Keratinocyte (primary cell): Measurements from ENCODE around the gene SLC16A1. TPM values are rescaled to one million over a fixed set of nuclear protein-coding genes. Genes with fewer than 3 reads are reported as not detected.

Source experiments
- DNase-seq: peaks from one replicate; pipeline ENCODE4 v3.0.0-alpha.2; 2011; ENCODE audit warnings: low read depth, missing footprints, low spot score
- FAIRE-seq: peaks from 2 replicates; lab custom pipeline; 2011; peaks lifted over from hg19 to GRCh38; lab: Jason Lieb, UNC
- H2AFZ ChIP-seq: 2 replicates; pipeline ENCODE4 v1.6.0; 2012; ENCODE audit warnings: low read length, control low read depth, inconsistent platforms; ENCODE audit not compliant: control insufficient read depth
- H3K27ac ChIP-seq: 2 replicates; pipeline ENCODE4 v1.5.1; 2011; ENCODE audit warnings: low read length; ENCODE audit not compliant: control insufficient read depth, insufficient read depth
- H3K27me3 ChIP-seq: 3 replicates; pipeline ENCODE4 v1.6.0; 2011; ENCODE audit warnings: low read length; ENCODE audit not compliant: control insufficient read depth, insufficient read depth; ENCODE audit errors: extremely low read depth
- H3K36me3 ChIP-seq, 2 experiments: 2 replicates in 1 of 2; 3 replicates in 1 of 2; pipeline ENCODE4 v1.5.1; 2011; ENCODE audit warnings: low read length in 2 of 2, mild to moderate bottlenecking in 1 of 2; ENCODE audit not compliant: control insufficient read depth in 2 of 2, insufficient read depth in 2 of 2; ENCODE audit errors: extremely low read depth in 1 of 2
- H3K4me1 ChIP-seq: 3 replicates; pipeline ENCODE4 v1.5.1; 2011; ENCODE audit warnings: low read length; ENCODE audit not compliant: control insufficient read depth, insufficient read depth; ENCODE audit errors: extremely low read depth
- H3K4me2 ChIP-seq: 3 replicates; pipeline ENCODE4 v1.6.0; 2011; ENCODE audit warnings: low read depth, low read length; ENCODE audit not compliant: control insufficient read depth, insufficient read depth; ENCODE audit errors: extremely low read depth
- H3K4me3 ChIP-seq, 3 experiments: fragments of 200-600 bp in 1 of 3; sonication (generic) in 1 of 3; 2 replicates in 2 of 3; 3 replicates in 1 of 3; pipeline ENCODE4 v1.5.1; 2011 to 2016; ENCODE audit warnings: low read length in 3 of 3, mild to moderate bottlenecking in 3 of 3, control low read depth in 2 of 3, inconsistent platforms in 1 of 3, low read depth in 1 of 3, mixed read lengths in 1 of 3, mixed run types in 1 of 3, moderate library complexity in 1 of 3; ENCODE audit not compliant: control insufficient read depth in 2 of 3, insufficient read depth in 2 of 3; ENCODE audit errors: extremely low read depth in 1 of 3
- H3K79me2 ChIP-seq: 2 replicates; pipeline ENCODE4 v1.6.0; 2012; ENCODE audit warnings: low read length; ENCODE audit not compliant: control insufficient read depth, insufficient read depth
- H3K9ac ChIP-seq: 3 replicates; pipeline ENCODE4 v1.6.0; 2011; ENCODE audit warnings: low read length; ENCODE audit not compliant: control insufficient read depth, insufficient read depth; ENCODE audit errors: extremely low read depth
- H3K9me1 ChIP-seq: 3 replicates; pipeline ENCODE4 v1.6.0; 2011; ENCODE audit warnings: low read length; ENCODE audit not compliant: control insufficient read depth, insufficient read depth; ENCODE audit errors: extremely low read depth
- H3K9me3 ChIP-seq: 2 replicates; pipeline ENCODE4 v1.5.1; 2012; ENCODE audit warnings: low read depth, low read length; ENCODE audit not compliant: control insufficient read depth
- H4K20me1 ChIP-seq: 3 replicates; pipeline ENCODE4 v1.6.0; 2011; ENCODE audit warnings: low read length; ENCODE audit not compliant: control insufficient read depth, insufficient read depth; ENCODE audit errors: extremely low read depth
- CTCF ChIP-seq, 3 experiments: IDR thresholded peaks in 1 of 3; conservative IDR thresholded peaks in 1 of 3; optimal IDR thresholded peaks in 1 of 3; 2 replicates in 2 of 3; 3 replicates in 1 of 3; pipeline versions ENCODE3 to v1.5.1; 2011; ENCODE audit warnings: low read length in 3 of 3, mild to moderate bottlenecking in 3 of 3, moderate library complexity in 2 of 3, control low read depth in 1 of 3, inconsistent platforms in 1 of 3; ENCODE audit not compliant: insufficient read depth in 2 of 3; ENCODE audit errors: extremely low read depth in 1 of 3
- EZH2 ChIP-seq: IDR thresholded peaks from one replicate; pipeline ENCODE4 v1.6.1; 2012; ENCODE audit warnings: inconsistent platforms, mild to moderate bottlenecking, low read length, moderate library complexity
- dilution Hi-C: fragments of 300-500 bp; cut with MboI; formaldehyde crosslinking; loops from one replicate; pipeline ENCODE4 v1.7.0; 2020; ENCODE audit warnings: low sequenced_read_pairs; ENCODE audit not compliant: extremely low pct_ligation_motif_present
- polyA minus RNA-seq, 3 experiments: library from RNA; depleted of rRNA, polyadenylated mRNA; stranded (reverse); fragments of >200 nt; gene quantifications; 1 replicate in 1 of 3; 2 replicates in 1 of 3; 3 replicates in 1 of 3; pipeline ENCODE4 v1.2.3, GENCODE V29; 2011
- polyA plus RNA-seq, 5 experiments: library from polyadenylated mRNA; depleted of rRNA in 3 of 5; stranded (reverse) in 3 of 5; stranded (forward) in 1 of 5; unstranded in 1 of 5; fragments of >200 nt; gene quantifications; 1 replicate in 1 of 5; 2 replicates in 3 of 5; 3 replicates in 1 of 5; pipeline versions ENCODE4 v1.2.1 to v1.2.3, GENCODE V29; 2011 to 2012; ENCODE audit warnings: missing spikeins in 2 of 5, low read depth in 1 of 5, low replicate concordance in 1 of 5

The SLC16A1 gene
- polyA plus RNA-seq (221 to 269 TPM (median 242 TPM) in 3 replicates), polyA minus RNA-seq (315 to 729 TPM (median 646 TPM) in 3 replicates)
- 66.2 TPM for polyA plus RNA-seq (2011; ENCODE audit: low read depth)
- polyA plus RNA-seq (2011; cell fraction: cytosol; rRNA removed), result 29.6 and 51.5 TPM in 2 replicates
- polyA plus RNA-seq (2011; cell fraction: nucleus; rRNA removed), result 292 and 392 TPM in 2 replicates
- polyA plus RNA-seq (2012; ENCODE audit: low replicate concordance), result 114 and 178 TPM in 2 replicates
- polyA minus RNA-seq (2011; cell fraction: cytosol; rRNA and poly(A)+ RNA removed), result 218 TPM
- polyA minus RNA-seq (2011; cell fraction: nucleus; rRNA and poly(A)+ RNA removed), result 362 and 575 TPM in 2 replicates

GRCh38 chr1:112955773-112956543 lies at the start of gene SLC16A1:
SLC16A1 (minus strand) TSS chr1:112956196; CDS start chr1:112929308, 26,888 bp downstream.
- peaks cover 96% of the 10 kb centered on the region for H3K79me2 ChIP-seq
- peak; percentile 72 for DNase-seq
- H3K4me3 ChIP-seq, result peak within 1 kb of the TSS; percentile 76 to 89 (median 89)
- no peaks in the 10 kb centered on the region for H3K9me3 ChIP-seq
- no peak for FAIRE-seq
- peak within 1 kb of the TSS; percentile 95 for H3K9ac ChIP-seq
- H4K20me1 ChIP-seq, result peaks cover 12% of the 10 kb centered on the region
- TF ChIP-seq CTCF (optimal IDR thresholded peaks at IDR 0.05 in 1 of 3, IDR thresholded peaks at IDR 0.05 in 1 of 3, conservative IDR thresholded peaks at IDR 0.05 in 1 of 3; ENCODE audit: extremely low read depth in 1 of 3, insufficient read depth in 2 of 3, low read length in 3 of 3) (peak in 1 of 3 experiments; percentile 55), EZH2 (no peak)
- no peaks in the 10 kb centered on the region for H3K27me3 ChIP-seq
- H3K27ac ChIP-seq, result peak within 1 kb of the TSS; percentile 92
- H3K36me3 ChIP-seq, result peaks cover 0 to 22% of the 10 kb centered on the region in 2 experiments
- peaks cover 26% of the 10 kb centered on the region for H3K4me1 ChIP-seq
- H2AFZ ChIP-seq, result peak within 1 kb of the TSS; percentile 82
- H3K4me2 ChIP-seq, result peak within 1 kb of the TSS; percentile 95
- peaks cover 5% of the 10 kb centered on the region for H3K9me1 ChIP-seq
- dilution Hi-C loops, result no loop called here

GRCh38 chr1:113003751-113004690 lies 48.0 kb upstream of the SLC16A1 start:
- Histone ChIP-seq H3K4me2 (no peak overlapping the region), H3K27ac (no peak overlapping the region), H3K4me1 (peaks cover 15% of the 10 kb centered on the region), H3K79me2 (no peaks in the 10 kb centered on the region), H3K36me3 (peaks cover 0 to 11% of the 10 kb centered on the region in 2 experiments), H3K9ac (no peak overlapping the region), H3K9me1 (no peaks in the 10 kb centered on the region), H3K4me3 (no peak overlapping the region), H4K20me1 (no peaks in the 10 kb centered on the region), H3K9me3 (no peaks in the 10 kb centered on the region), H2AFZ (no peak overlapping the region), H3K27me3 (no peaks in the 10 kb centered on the region)
- FAIRE-seq, result no peak
- dilution Hi-C loops, result no loop called here
- no peak for DNase-seq
- TF ChIP-seq CTCF (optimal IDR thresholded peaks at IDR 0.05 in 1 of 3, IDR thresholded peaks at IDR 0.05 in 1 of 3, conservative IDR thresholded peaks at IDR 0.05 in 1 of 3; ENCODE audit: extremely low read depth in 1 of 3, insufficient read depth in 2 of 3, low read length in 3 of 3) (no peak), EZH2 (no peak)
